ENCODE results near the gene SCN4B.

Gene SCN4B

GRCh38 chr11:118098996-118099837, 53.4 kb downstream of the SCN4B start:
- DNase-seq: no peak

GRCh38 chr11:118095967-118096367, 56.7 kb downstream of the SCN4B start:
- DNase-seq: no peak

DNA sequence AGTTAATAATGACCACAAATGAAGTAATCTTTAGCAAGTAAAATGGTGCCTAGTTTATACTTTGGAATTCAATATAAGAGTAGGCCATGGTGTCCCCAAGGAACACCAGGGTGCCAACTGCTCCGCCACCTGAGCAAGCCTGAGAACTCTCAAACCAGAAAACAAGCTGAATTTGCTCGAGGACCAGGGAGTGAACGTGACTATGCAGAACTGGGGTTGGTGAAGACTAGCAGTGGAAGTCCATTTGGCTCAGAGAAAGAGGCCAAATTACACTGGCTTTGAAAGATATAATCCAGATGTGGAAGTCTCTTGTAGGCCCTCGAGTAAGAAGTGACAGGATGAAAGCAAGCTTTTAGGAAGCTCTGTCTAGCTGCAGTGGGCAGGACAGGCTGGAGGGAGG, 57.1 kb downstream of the SCN4B start:
- DNase-seq: peak in 1 of 2 donors; percentile 14

DNA sequence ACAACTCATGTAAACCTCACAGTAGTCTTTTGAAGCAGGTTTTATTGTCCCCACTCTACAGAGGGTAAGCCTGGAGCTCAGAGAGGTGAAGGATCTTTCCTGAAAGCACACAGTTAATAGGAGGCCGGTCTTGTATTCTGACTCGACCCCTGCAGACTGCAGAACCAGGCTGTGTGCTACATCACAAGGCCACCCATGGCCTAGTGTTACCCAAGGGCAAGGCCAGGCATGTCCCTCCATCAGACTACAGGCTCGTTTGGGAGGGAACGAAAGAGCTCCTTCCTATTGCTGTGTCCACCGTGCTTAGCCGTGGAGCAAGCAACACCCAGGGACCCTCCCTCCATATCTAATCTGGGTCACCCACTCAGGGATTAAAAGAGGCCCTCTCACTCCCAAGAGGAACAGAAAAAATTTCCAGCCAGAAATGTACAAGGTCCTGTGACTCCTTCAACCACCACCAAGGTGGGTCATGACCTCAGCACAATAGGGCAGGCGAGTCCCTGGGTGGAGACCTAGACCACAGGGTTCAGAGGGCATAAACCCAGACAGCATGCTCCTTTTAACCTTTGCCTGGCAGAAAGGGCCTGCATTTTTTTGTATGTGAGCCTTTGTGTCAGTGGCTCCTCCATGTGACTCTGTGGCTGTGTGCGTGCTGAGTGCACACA, 59.6 kb downstream of the SCN4B start:
- peak in 1 of 2 donors; percentile 16 for DNase-seq

DNA sequence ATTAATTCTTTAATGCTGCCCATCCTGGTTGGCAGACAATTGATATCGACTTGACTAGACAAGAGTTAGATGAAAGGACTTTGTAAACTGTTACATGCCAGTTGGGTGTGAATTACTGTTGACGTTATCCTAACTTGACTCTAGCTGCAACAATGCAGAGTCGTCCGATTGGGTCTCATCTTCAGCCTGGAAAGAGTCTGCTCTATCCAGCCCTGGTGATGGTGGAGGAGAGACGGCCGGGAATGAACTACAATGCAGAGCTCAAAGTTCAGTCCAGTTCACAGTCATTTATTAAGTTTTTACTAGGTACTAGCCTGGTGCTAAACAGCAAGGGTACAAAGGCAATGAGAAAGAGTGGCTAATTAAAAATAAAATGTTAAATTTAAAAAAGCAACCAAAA, 60.9 kb downstream of the SCN4B start:
- no peak for DNase-seq

- no peak for DNase-seq
Measured at GRCh38 chr11:118090545-118091162, 62.0 kb downstream of the SCN4B start.

DNA sequence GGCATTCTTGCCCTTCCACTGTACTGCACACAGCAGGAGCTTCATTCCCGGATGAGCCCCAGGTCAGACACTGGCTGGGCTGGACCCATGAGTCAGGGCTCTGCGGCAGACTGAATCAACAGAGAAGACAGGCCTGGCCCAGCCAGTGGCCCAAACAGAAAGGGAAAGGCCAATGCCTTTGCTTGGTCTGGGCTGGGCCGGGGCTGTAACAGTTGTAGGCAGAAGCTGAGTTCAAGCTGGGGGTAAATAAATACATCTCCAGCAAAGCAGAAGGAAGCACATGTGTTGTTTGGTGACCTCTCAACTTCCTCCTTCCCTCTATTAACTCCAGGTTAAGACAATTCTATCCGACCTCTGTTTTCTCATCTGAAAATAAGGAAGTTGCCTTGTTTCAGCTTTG, 64.1 kb downstream of the SCN4B start:
- peak; percentile 20 to 31 for DNase-seq

- no peak for DNase-seq
Measured at GRCh38 chr11:118087931-118088330, 64.7 kb downstream of the SCN4B start.

- DNase-seq: no peak
Measured at GRCh38 chr11:118086913-118087768, 65.5 kb downstream of the SCN4B start, which contains the start of gene SMIM35. Gene SMIM35, minus strand, starts transcription at chr11:118086963. Its CDS starts 206 bp downstream, at chr11:118086757.

DNA sequence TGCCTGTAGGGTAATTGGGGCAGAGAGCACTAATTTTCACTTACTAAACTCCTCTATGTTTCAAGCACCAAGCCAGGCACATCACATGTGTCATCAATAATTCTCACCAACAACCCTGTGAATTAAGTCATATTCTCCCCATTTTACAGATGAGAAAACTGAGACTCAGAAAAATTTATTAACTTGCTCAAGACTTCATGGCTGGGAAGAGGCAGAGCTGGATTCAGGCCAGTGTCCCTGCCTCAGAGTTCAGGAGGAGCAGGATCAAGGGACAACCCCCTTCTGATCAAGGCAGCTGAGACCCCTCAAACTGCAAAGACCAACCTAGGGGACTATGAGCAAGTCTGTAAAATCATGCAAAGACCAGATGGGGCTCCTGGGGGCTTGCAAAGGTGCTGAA, 68.0 kb downstream of the SCN4B start:
- no peak for DNase-seq

DNA sequence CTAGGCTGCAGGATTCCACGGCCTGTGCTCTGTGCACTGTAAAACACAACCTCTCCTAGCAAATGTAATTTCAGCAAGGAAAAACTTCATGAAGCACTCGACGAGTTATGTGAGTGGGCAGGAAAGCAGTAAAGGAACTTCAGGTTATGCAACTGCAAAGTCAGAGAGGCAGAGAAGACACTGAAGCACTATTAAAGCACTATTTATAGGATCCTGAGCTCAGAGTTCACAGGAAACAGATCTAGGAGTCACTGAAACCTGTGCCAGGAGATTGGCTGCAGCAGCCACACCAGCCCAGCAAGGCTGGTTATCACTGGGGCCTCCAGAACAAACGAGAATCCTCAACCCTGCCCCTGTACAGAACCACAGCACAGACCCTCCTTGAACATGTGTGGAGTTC, 68.4 kb downstream of the SCN4B start:
- peak; percentile 71 to 89 for DNase-seq
